Astrocyte of the spinal cord (primary cell): Measurements from ENCODE around the gene MRTFB.

ENCODE experiments used
- DNase-seq: peaks from one replicate; pipeline ENCODE4 v3.0.0; 2011; ENCODE audit warnings: low read depth, low spot score
- H3K4me3 ChIP-seq: 2 replicates; pipeline ENCODE4 v1.5.1; 2011; ENCODE audit warnings: low read depth, mild to moderate bottlenecking, low read length, moderate library complexity
- CTCF ChIP-seq: IDR thresholded peaks from 2 replicates; pipeline ENCODE4 v1.5.1; 2012; ENCODE audit warnings: low read depth, mild to moderate bottlenecking, low read length, inconsistent platforms
- in situ Hi-C: cut with HindIII; loops from 2 replicates; pipeline ENCODE4 v1.10.0; 2017; ENCODE audit warnings: low sequenced_read_pairs

MRTFB gene

GRCh38 chr16:14283786-14284185, 212.7 kb downstream of the MRTFB start:
- in situ Hi-C loops = no loop called here
- DNase-seq = no peak
- no peak overlapping the region for H3K4me3 ChIP-seq
- no peak for TF ChIP-seq CTCF

GRCh38 chr16:14284371-14284770, 213.3 kb downstream of the MRTFB start:
- no peak for DNase-seq
- H3K4me3 ChIP-seq = no peak overlapping the region
- in situ Hi-C loops = no loop called here
- TF ChIP-seq CTCF = no peak

- in situ Hi-C loops = no loop called here
- H3K4me3 ChIP-seq = peak overlapping the region; percentile 68
- TF ChIP-seq CTCF = peak; percentile 53
- DNase-seq = peak; percentile 79
Measured at GRCh38 chr16:14284930-14285512, 213.9 kb downstream of the MRTFB start.

DNA sequence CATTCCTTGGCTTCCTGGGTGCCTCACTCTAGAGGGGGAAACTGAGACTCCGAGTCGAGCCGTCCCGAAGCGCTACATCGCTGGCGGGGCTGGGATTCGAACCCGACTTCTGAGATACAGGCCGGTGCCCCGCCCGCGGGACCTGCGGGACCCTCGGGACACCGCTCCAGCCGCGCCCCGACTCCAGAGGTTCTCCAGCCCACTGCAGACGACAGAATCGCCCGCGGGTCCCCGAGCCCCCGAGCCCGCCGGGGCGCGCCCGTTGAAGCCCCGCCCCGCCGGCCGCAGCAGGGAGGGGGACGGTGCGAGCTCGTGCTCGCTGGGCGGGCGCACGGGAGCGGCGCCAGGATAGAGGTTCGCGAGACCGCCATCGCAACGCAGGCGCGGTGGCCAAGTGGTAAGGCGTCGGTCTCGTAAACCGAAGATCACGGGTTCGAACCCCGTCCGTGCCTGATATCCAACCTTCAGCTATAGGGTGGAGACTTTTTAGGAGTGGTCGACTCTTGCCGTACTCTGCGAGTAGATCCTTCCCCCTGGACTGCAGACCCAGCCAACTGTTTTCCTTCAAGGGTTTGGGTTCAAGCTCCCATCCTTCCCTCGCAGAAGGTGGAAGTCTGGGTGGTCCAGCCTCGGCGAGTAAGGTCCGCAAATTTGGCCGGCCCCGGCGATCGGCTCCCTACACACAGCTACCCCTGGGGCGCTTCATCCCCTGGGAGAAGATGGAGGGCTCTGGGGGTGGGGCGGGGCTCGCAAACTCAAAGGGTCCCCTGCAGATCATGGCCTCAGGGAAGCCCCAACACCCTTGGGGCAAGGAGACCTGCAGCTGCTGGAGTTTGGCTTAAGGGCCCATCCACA, 214.6 kb downstream of the MRTFB start:
- peak overlapping the region; percentile 68 for H3K4me3 ChIP-seq
- in situ Hi-C loops = no loop called here
- no peak for TF ChIP-seq CTCF
- DNase-seq = peak; percentile 94

DNA sequence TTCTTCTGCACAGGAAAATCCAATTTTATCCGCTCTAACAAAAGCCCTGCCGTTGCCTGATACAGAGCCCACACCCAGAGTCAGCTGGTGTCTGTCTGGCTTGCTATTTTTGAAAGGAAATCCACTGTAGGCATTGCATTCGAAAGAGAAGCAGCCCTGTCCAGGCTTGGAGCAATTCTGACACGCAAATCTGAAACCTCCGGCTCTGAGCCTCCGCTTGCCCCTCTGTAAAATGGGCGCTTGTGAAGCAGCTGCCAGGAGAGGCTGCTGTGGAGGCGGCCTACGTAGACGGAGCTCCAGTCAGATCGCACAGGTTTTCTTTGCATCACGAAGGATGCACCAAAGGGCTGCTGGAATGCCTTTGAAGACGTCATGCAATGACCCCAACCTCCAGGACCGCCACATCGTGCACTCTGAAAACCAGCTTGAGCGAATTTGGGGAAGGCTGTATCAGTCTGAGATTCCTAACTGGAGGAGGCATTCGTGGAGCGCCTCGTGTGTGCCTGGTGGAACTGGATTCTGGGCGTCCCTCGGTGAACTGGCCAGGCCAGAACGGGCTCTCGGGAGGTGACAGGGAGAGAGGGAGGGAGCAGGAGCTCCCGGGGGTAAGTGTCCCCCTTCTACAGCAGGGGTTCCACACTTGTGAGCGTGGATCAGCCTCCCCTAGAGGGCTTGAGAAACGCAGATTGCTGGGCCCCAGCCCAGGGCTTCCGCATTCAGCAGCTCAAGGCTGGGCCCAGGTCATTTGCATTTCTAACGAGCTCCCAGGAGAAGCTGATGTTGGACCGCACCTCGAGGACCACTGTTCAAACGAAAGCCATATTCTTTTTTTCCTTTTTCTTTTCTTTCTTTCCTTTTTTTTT, 215.5 kb downstream of the MRTFB start:
- peak overlapping the region; percentile 37 for H3K4me3 ChIP-seq
- DNase-seq = peak; percentile 53
- no peak for TF ChIP-seq CTCF
- in situ Hi-C loops = no loop called here

DNA sequence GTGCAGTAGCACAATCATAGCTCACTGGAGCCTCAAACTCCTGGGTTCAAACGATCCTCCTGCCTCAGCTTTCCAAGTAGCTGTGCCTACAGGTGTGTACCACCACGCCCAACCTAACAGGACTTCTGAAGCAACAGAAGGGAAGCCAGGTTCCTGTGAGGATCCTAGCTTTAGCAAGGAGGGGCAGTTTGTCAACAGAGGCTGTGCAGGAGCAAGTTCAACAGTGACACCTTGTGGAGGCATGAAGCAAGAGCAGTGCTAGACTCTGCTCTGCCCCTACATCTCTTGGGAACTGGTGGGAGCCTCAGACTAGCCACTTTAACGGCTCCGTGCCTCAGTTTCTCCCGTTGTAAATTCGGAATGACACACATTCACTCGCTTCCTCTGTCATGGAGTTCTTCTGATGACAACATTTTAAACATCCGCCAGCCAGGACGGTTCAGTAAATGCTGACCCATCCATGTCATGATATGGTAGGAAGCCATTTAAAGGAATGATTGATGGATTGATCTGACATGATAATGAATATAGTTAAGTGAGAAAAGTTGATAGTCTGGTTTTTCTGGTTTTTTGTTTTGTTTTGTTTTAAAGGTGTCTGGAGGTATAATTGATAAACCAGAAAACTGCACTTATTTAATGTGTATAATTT, 218.7 kb downstream of the MRTFB start:
- TF ChIP-seq CTCF = peak; percentile 52
- no peak for DNase-seq
- H3K4me3 ChIP-seq = no peak overlapping the region
- in situ Hi-C loops = no loop called here
